Stimulated activated CD4-positive, alpha-beta T cell treated with anti-CD3 and anti-CD28 coated beads, Interleukin-1b, Interleukin-23, amount 100 ng/mL, for 1 hour (primary cell): ENCODE results near the gene LRRC8A.
"Not testable (repeated sequence)": the region's sequence is repeated elsewhere in the genome, so short reads cannot be mapped to it uniquely, and the experiment has no call there.

Experiments used
- DNase-seq, 2 donors: peaks; one replicate each; pipeline ENCODE4 v3.0.0-alpha.2; 2020; ENCODE audit warnings: low read depth in 2 of 2

LRRC8A gene

DNA sequence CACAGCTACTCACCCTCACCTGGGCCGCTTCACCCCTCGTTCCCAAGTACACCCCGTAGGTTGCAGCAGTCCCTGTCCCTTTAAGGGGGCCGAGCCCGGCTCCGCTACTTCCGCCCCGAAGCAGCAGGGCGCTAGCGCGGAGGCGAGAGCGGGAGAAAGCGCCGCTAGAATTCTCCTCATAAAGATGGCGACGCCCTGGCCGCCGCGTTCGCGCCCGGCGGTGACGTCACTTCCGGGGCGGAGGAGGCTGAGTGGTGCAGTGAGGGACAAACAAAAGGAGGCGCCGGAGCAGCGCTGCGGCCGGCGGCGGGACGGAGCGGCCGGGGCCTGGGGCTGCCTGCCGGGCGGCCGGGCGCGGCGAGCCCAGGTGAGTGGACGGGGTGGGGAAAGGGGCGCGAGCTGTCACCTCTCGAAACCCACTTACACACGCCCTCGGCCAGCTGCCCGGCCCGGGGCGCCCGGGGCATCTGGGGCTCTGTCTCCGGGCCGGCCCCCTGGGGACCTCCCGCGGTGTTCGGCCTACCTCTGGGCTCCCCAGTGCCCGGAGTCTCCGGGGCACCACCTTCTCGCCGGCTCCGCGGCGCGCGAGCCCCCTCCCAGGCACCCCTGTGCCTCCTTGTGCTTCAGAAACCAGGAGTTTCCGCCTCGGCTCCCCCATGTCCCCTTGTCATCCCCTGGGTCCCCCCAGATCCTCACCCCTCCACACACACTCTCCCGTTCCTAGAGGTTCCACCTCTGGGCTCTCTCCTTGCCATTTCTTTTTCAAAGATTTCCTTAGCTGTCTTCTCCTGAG, at the start of gene LRRC8A, which contains the start of gene KYAT1:
TSS of gene LRRC8A (plus strand) at position 250 of the 793 bp plus-strand sequence. CDS start 25,032 bp downstream, outside the sequence.
TSS of gene KYAT1 (minus strand) at position 67 of the 793 bp plus-strand sequence. CDS start 36,545 bp downstream, outside the sequence.
- DNase-seq: peak; percentile 87 to 97

DNA sequence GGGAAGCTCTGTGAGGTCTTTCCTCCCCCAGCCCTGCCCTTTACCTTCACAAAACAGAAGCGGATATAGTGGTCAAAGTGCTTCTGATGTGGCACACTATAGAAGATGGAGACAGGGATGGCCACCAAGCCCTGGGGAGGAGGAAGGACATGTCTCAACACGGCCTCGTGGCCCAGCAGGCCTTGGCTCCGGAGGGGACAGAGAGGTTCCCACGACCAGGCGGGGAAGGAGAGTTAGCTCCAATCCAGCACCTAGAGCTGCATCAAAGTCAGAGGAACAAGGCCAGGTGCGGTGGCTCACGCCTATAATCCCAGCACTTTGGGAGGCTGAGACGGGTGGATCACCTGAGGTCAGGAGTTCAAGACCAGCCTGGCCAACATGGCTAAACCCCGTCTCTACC, 48.2 kb upstream of the LRRC8A start:
- no peak for DNase-seq

- no peak for DNase-seq
Observed at GRCh38 chr9:128835246-128836210, 46.4 kb upstream of the LRRC8A start.

- no peak for DNase-seq
Observed at GRCh38 chr9:128836509-128837145, 45.3 kb upstream of the LRRC8A start.

GRCh38 chr9:128838338-128838737, 43.6 kb upstream of the LRRC8A start:
- DNase-seq: no peak

DNA sequence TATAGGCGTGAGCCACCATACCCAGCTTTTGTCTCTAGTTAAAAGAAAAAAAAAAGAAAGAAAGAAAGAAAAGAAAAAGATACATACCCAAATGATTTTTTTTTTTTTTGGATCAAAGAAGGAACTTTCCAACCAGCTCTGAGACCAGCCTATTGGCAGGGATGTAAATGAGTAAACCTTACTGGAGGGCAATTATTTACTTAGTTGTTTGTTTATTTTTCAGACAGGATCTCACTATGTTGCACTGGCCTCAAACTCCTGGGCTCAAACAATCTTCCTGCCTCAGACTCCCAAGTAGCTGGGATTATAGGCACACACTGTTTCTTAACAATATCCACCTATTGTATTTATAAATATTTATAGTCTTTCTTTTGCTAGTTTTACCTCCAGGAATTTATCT, 41.4 kb upstream of the LRRC8A start:
- no peak for DNase-seq

DNA sequence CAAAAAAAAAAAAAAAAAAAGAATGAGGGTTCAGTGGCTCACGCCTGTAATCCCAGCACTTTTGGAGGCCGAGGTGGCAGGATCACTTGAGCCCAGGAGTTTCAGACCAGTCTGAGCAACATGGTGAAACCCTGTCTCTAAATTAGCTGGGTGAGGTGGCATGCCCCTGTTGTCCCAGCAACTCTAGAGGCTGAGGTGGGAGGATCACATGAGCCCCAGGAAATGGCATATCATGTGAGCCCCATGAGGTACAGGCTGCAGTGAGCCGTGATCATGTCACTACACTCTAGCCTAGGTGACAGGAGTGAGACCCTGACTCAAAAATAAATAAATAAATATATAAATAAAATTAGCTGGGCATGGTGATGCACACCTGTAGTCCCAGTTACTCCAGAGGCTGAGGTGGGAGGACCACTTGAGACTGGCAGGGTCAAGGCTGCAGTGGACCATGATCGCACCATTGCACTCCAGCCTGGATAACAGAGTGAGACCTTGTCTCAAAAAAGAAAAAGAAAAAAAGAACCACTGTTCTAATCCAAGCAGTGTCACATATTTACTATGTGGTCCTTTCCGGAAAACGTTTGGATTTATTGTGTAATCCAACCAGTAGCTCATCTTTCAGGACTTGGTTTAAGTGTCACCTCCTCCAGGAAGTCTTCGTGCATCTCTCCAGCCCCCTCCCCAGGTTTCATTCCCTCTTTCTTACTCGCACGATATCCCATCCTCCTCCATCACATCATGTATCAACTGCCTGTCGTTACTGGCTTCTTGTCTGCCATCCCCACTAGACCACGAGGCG, 40.0 kb upstream of the LRRC8A start:
- no peak for DNase-seq

GRCh38 chr9:128843171-128843570, 38.8 kb upstream of the LRRC8A start:
- DNase-seq: not testable (repeated sequence)

GRCh38 chr9:128845186-128845931, 36.6 kb upstream of the LRRC8A start:
- DNase-seq: no peak

- no peak for DNase-seq
Observed at GRCh38 chr9:128846680-128847030, 35.3 kb upstream of the LRRC8A start.

- DNase-seq: no peak
Observed at GRCh38 chr9:128847803-128848202, 34.1 kb upstream of the LRRC8A start.

GRCh38 chr9:128851024-128851423, 30.9 kb upstream of the LRRC8A start:
- DNase-seq: not testable (repeated sequence)

DNA sequence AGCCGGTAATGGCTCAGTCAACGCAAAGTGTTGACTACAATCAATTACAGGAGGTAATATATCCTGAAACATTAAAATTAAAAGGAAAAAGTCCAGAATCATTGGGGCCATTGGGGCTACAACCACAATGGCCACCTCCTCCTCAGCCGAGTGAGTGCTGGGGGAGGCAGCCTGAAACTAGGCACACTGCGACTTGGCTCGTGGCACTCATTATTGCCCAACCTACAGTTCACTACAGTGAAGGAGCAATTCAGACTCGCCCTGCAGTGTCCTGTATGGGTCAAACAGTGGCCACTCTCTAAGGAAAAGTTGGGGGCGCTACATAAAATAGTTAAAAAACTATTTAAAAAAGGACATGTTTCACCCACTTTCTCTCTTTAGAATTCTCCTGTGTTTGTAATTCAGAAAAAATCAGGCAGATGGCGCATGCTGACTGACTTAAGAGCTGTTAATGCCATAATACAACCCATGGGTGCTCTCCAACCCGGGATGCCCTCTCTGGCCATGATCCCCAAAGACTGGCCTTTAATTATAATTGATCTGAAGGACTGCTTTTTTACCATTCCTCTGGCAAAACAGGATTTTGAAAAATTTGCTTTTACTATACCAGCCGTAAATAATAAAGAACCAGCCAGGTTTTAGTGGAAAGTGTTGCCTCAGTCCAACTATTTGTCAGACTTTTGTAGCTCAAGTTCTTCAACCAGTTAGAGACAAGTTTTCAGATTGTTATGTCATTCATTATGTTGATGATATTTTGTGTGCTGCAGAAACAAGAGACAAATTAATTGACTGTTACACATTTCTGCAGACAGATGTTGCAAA, 29.9 kb upstream of the LRRC8A start:
- DNase-seq: not testable (repeated sequence)

DNA sequence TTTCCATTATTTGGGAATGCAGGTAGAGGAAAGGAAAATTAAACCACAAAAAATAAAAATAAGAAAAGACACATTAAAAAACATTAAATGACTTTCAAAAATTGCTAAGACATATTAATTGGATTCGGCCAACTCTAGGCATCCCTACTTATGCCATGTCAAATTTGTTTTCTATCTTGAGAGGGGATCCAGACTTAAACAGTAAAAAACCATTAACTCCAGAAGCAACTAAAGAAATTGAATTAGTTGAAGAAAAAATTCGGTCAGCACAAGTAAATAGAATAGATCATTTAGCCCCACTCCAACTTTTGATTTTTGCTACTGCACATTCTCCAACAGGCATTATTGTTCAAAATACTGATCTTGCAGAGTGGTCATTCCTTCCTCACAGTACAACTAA, 29.3 kb upstream of the LRRC8A start:
- not testable (repeated sequence) for DNase-seq

DNA sequence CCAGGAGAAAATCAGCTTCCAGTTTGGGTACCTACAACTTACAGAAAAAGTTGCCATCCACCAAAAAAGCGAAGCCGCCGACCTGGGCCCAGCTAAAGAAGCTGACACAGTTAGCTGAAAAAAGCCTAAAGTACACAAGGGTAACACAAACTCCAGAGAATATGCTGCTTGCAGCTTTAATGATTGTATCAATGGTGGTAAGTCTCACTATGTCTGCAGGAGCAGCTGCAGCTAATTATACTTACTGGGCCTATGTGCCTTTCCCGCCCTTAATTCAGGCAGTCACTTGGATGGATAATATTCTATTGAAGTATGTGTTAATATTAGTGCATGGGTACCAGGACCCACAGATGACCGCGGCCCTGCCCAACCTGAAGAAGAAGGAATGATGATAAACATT, 27.5 kb upstream of the LRRC8A start:
- DNase-seq: not testable (repeated sequence)

DNA sequence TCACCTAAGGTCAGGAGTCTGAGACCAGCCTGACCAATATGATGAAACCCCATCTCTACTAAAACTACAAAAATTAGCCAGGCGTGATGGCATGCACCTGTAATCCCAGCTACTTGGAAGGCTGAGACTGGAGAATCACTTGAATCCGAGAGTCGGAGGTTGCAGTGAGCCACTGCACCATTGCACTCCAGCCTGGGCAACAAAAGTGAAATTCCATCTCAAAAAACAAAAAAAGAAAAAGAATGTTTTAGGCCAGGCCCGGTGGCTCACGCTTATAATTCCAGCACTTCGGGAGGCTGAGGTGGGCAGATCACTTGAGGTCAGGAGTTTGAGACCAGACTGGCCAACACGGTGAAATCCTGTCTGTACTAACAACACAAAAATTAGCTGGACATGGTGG, 23.5 kb upstream of the LRRC8A start:
- not testable (repeated sequence) for DNase-seq

GRCh38 chr9:128860937-128861336, 21.0 kb upstream of the LRRC8A start:
- DNase-seq: no peak

GRCh38 chr9:128861501-128861900, 20.4 kb upstream of the LRRC8A start:
- DNase-seq: no peak

- DNase-seq: no peak
Observed at GRCh38 chr9:128862401-128862851, 19.5 kb upstream of the LRRC8A start.
